ENCODE results near the gene ENTHD1.
"Not testable (repeated sequence)": the region's sequence is repeated elsewhere in the genome, so short reads cannot be mapped to it uniquely, and the experiment has no call there.

Gene ENTHD1

DNA sequence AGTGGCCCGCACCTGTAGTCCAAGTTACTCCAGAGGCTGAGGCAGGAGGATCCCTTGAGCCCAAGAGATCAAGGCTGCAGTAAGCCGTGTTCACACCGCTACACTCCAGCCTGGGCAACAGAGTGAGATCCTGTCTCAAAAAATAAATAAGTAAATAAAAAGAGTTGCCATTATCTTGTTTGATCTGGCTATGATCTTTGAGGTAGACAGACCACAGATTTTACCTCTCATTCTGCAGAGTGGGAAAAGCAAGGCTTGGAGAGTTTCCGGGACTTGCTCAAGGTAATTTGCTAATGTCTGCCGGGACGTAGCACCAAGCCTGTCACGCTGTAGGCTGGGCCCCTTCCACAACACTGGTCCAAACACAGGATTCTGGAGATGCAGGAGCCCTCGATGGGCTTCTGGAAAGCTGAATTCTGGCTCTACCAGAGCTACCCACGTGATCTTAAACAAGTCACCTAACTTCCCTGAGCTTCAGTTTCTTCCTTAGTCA lies 14.1 kb upstream of the ENTHD1 start:
- no peak overlapping the region for H3K9ac ChIP-seq (ENCODE audit: low read length)
- H3K36me3 ChIP-seq (ENCODE audit: insufficient read depth, low read length): no peaks in the 10 kb centered on the region
- H3K4me1 ChIP-seq (ENCODE audit: insufficient read depth, low read length): no peaks in the 10 kb centered on the region
- no peak overlapping the region for H3K27ac ChIP-seq (ENCODE audit: low read depth, low read length)
- no peaks in the 10 kb centered on the region for H3K9me3 ChIP-seq (ENCODE audit: low read length)
- no peak overlapping the region for H3K4me3 ChIP-seq (ENCODE audit: low read depth in 1 of 2, low read length in 2 of 2)
- H3K27me3 ChIP-seq (ENCODE audit: control insufficient read depth in 1 of 2, insufficient read depth in 2 of 2, low read length in 2 of 2): peaks cover 0 to 7% of the 10 kb centered on the region in 2 donors

GRCh38 chr22:39907047-39907446 lies 13.5 kb upstream of the ENTHD1 start:
- Histone ChIP-seq H3K27me3 (ENCODE audit: control insufficient read depth in 1 of 2, insufficient read depth in 2 of 2, low read length in 2 of 2) (peaks cover 0 to 6% of the 10 kb centered on the region in 2 donors), H3K9ac (ENCODE audit: low read length) (no peak overlapping the region), H3K27ac (ENCODE audit: low read depth, low read length) (no peak overlapping the region), H3K36me3 (ENCODE audit: insufficient read depth, low read length) (no peaks in the 10 kb centered on the region), H3K4me3 (ENCODE audit: low read depth in 1 of 2, low read length in 2 of 2) (no peak overlapping the region), H3K9me3 (ENCODE audit: low read length) (no peaks in the 10 kb centered on the region), H3K4me1 (ENCODE audit: insufficient read depth, low read length) (no peaks in the 10 kb centered on the region)

GRCh38 chr22:39906207-39906606 lies 12.6 kb upstream of the ENTHD1 start:
- no peaks in the 10 kb centered on the region for H3K36me3 ChIP-seq (ENCODE audit: insufficient read depth, low read length)
- no peak overlapping the region for H3K4me3 ChIP-seq (ENCODE audit: low read depth in 1 of 2, low read length in 2 of 2)
- no peak overlapping the region for H3K9ac ChIP-seq (ENCODE audit: low read length)
- no peak overlapping the region for H3K27ac ChIP-seq (ENCODE audit: low read depth, low read length)
- no peaks in the 10 kb centered on the region for H3K9me3 ChIP-seq (ENCODE audit: low read length)
- no peaks in the 10 kb centered on the region for H3K4me1 ChIP-seq (ENCODE audit: insufficient read depth, low read length)
- no peaks in the 10 kb centered on the region for H3K27me3 ChIP-seq (ENCODE audit: control insufficient read depth in 1 of 2, insufficient read depth in 2 of 2, low read length in 2 of 2)

DNA sequence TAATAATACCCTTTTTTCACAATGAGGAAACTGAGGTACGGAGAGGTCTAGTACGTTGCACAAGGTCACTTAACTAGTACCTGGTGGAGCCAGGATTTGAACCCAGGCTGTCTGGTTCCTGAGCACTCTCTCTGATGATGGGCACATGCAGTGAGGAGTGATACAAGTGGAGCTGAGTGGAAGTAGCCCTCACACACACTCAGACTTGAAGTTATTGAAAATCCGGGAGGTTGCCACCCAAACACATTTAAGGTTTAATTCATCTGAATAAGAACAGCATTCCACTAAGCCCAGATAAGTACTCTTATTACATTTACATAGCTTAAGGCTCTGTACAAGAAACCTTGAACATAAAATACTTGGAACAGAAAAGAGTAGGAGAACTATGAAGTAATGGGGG lies 12.1 kb upstream of the ENTHD1 start:
- no peaks in the 10 kb centered on the region for H3K36me3 ChIP-seq (ENCODE audit: insufficient read depth, low read length)

GRCh38 chr22:39904862-39905261 lies 11.3 kb upstream of the ENTHD1 start:
- no peaks in the 10 kb centered on the region for H3K27me3 ChIP-seq (ENCODE audit: control insufficient read depth in 1 of 2, insufficient read depth in 2 of 2, low read length in 2 of 2)
- no peak overlapping the region for H3K4me3 ChIP-seq (ENCODE audit: low read depth in 1 of 2, low read length in 2 of 2)
- H3K36me3 ChIP-seq (ENCODE audit: insufficient read depth, low read length): no peaks in the 10 kb centered on the region
- no peak overlapping the region for H3K27ac ChIP-seq (ENCODE audit: low read depth, low read length)
- no peaks in the 10 kb centered on the region for H3K9me3 ChIP-seq (ENCODE audit: low read length)
- no peaks in the 10 kb centered on the region for H3K4me1 ChIP-seq (ENCODE audit: insufficient read depth, low read length)
- H3K9ac ChIP-seq (ENCODE audit: low read length): no peak overlapping the region

More for the DNA sequence above, 12.1 kb upstream of the ENTHD1 start:
- H3K4me1 ChIP-seq (ENCODE audit: insufficient read depth, low read length): no peaks in the 10 kb centered on the region
- H3K27me3 ChIP-seq (ENCODE audit: control insufficient read depth in 1 of 2, insufficient read depth in 2 of 2, low read length in 2 of 2): no peaks in the 10 kb centered on the region
- H3K4me3 ChIP-seq (ENCODE audit: low read depth in 1 of 2, low read length in 2 of 2): no peak overlapping the region
- H3K27ac ChIP-seq (ENCODE audit: low read depth, low read length): no peak overlapping the region
- no peak overlapping the region for H3K9ac ChIP-seq (ENCODE audit: low read length)
- no peaks in the 10 kb centered on the region for H3K9me3 ChIP-seq (ENCODE audit: low read length)

GRCh38 chr22:39904024-39904423 lies 10.5 kb upstream of the ENTHD1 start:
- H3K4me1 ChIP-seq (ENCODE audit: insufficient read depth, low read length); H3K4me3 ChIP-seq (ENCODE audit: low read depth in 1 of 2, low read length in 2 of 2); H3K36me3 ChIP-seq (ENCODE audit: insufficient read depth, low read length); H3K9me3 ChIP-seq (ENCODE audit: low read length); H3K27me3 ChIP-seq (ENCODE audit: control insufficient read depth in 1 of 2, insufficient read depth in 2 of 2, low read length in 2 of 2); H3K27ac ChIP-seq (ENCODE audit: low read depth, low read length); H3K9ac ChIP-seq (ENCODE audit: low read length): not testable (repeated sequence)

DNA sequence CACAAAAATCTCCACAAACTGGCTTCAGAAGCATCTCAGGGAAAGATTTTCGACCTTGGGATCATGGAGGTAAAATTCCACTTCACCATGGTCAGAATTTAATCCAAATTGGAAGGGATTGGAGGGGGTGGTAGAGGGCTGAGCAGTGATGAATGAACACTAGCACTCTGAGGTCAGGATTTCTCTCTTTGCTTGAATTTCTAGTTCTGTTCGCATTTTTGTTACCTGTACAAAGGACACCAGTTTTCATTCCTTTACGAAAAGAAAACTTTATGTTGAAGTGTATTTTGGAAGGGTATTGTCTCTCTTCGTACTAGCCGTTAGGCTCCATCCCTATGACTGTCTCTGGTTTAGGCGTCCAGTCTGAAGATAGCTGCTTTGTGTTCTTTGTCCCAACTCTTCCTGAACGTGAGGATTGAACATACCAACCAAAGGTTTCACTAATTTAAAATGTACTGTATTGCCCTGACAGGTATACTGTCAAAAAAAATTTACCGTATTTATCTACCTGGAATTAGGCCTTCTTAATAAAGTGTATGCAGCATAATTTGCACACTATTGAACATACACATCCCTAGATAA lies 8.1 kb upstream of the ENTHD1 start:
- Histone ChIP-seq H3K27me3 (ENCODE audit: control insufficient read depth in 1 of 2, insufficient read depth in 2 of 2, low read length in 2 of 2) (no peaks in the 10 kb centered on the region), H3K4me3 (ENCODE audit: low read depth in 1 of 2, low read length in 2 of 2) (no peak overlapping the region), H3K9ac (ENCODE audit: low read length) (no peak overlapping the region), H3K36me3 (ENCODE audit: insufficient read depth, low read length) (no peaks in the 10 kb centered on the region), H3K27ac (ENCODE audit: low read depth, low read length) (no peak overlapping the region), H3K4me1 (ENCODE audit: insufficient read depth, low read length) (no peaks in the 10 kb centered on the region), H3K9me3 (ENCODE audit: low read length) (no peaks in the 10 kb centered on the region)

GRCh38 chr22:39900306-39901227 lies 7.0 kb upstream of the ENTHD1 start, which contains the start of gene GRAP2:
Gene GRAP2 (plus strand): TSS chr22:39901084. CDS start chr22:39947107, 46,023 bp downstream.
- Histone ChIP-seq H3K4me3 (ENCODE audit: low read depth in 1 of 2, low read length in 2 of 2) (no peak within 1 kb of the TSS), H3K36me3 (ENCODE audit: insufficient read depth, low read length) (no peaks in the 10 kb centered on the region), H3K9me3 (ENCODE audit: low read length) (no peaks in the 10 kb centered on the region), H3K27ac (ENCODE audit: low read depth, low read length) (no peak within 1 kb of the TSS), H3K27me3 (ENCODE audit: control insufficient read depth in 1 of 2, insufficient read depth in 2 of 2, low read length in 2 of 2) (no peaks in the 10 kb centered on the region), H3K4me1 (ENCODE audit: insufficient read depth, low read length) (no peaks in the 10 kb centered on the region), H3K9ac (ENCODE audit: low read length) (no peak within 1 kb of the TSS)

- H3K27me3 ChIP-seq (ENCODE audit: control insufficient read depth in 1 of 2, insufficient read depth in 2 of 2, low read length in 2 of 2): no peaks in the 10 kb centered on the region
Measured at GRCh38 chr22:39898997-39899396, 5.4 kb upstream of the ENTHD1 start.

GRCh38 chr22:39897841-39898240 lies 4.3 kb upstream of the ENTHD1 start:
- Histone ChIP-seq H3K9ac (ENCODE audit: low read length) (no peak overlapping the region), H3K4me3 (ENCODE audit: low read depth in 1 of 2, low read length in 2 of 2) (no peak overlapping the region), H3K4me1 (ENCODE audit: insufficient read depth, low read length) (no peaks in the 10 kb centered on the region), H3K27me3 (ENCODE audit: control insufficient read depth in 1 of 2, insufficient read depth in 2 of 2, low read length in 2 of 2) (no peaks in the 10 kb centered on the region), H3K9me3 (ENCODE audit: low read length) (no peaks in the 10 kb centered on the region), H3K27ac (ENCODE audit: low read depth, low read length) (no peak overlapping the region), H3K36me3 (ENCODE audit: insufficient read depth, low read length) (no peaks in the 10 kb centered on the region)

More at GRCh38 chr22:39898997-39899396, 5.4 kb upstream of the ENTHD1 start:
- Histone ChIP-seq H3K4me3 (ENCODE audit: low read depth in 1 of 2, low read length in 2 of 2) (no peak overlapping the region), H3K9me3 (ENCODE audit: low read length) (no peaks in the 10 kb centered on the region), H3K4me1 (ENCODE audit: insufficient read depth, low read length) (no peaks in the 10 kb centered on the region), H3K9ac (ENCODE audit: low read length) (no peak overlapping the region), H3K27ac (ENCODE audit: low read depth, low read length) (no peak overlapping the region), H3K36me3 (ENCODE audit: insufficient read depth, low read length) (no peaks in the 10 kb centered on the region)

- Histone ChIP-seq H3K4me3 (ENCODE audit: low read depth in 1 of 2, low read length in 2 of 2) (no peak overlapping the region), H3K4me1 (ENCODE audit: insufficient read depth, low read length) (no peaks in the 10 kb centered on the region), H3K9ac (ENCODE audit: low read length) (no peak overlapping the region), H3K27ac (ENCODE audit: low read depth, low read length) (no peak overlapping the region), H3K36me3 (ENCODE audit: insufficient read depth, low read length) (no peaks in the 10 kb centered on the region), H3K27me3 (ENCODE audit: control insufficient read depth in 1 of 2, insufficient read depth in 2 of 2, low read length in 2 of 2) (no peaks in the 10 kb centered on the region), H3K9me3 (ENCODE audit: low read length) (no peaks in the 10 kb centered on the region)
Measured at GRCh38 chr22:39896313-39896996, 2.9 kb upstream of the ENTHD1 start.
